Measurements from ENCODE around the gene C17orf58. TPM values are rescaled to one million over a fixed set of nuclear protein-coding genes. Genes with fewer than 3 reads are reported as not detected.
A peak's percentile ranks its signal among the peaks of the same experiment; 100 is the strongest.

Gene C17orf58
- total RNA-seq, 3 donors from 2014 or later: 6.6 to 18.7 (median 12.0) TPM

- no peak overlapping the region for H3K27ac ChIP-seq
- no peaks in the 10 kb centered on the region for H3K4me1 ChIP-seq
- H3K4me3 ChIP-seq: no peak overlapping the region
- no peaks in the 10 kb centered on the region for H3K9me3 ChIP-seq
- intact Hi-C loops (cut with DNase I; ENCODE audit: low total_unique reads): no loop called here
- H3K27me3 ChIP-seq: no peaks in the 10 kb centered on the region
- H3K36me3 ChIP-seq: peaks cover 5% of the 10 kb centered on the region
- TF ChIP-seq POLR2AphosphoS5 (IDR thresholded peaks at IDR 0.05): no peak
- TF ChIP-seq CTCF (IDR thresholded peaks at IDR 0.05): no peak
- no peak for DNase-seq (ENCODE audit: low spot score in 2 of 2)
These were observed 45.3 kb downstream of the C17orf58 start for GRCh38 chr17:67950945-67951344.

DNA sequence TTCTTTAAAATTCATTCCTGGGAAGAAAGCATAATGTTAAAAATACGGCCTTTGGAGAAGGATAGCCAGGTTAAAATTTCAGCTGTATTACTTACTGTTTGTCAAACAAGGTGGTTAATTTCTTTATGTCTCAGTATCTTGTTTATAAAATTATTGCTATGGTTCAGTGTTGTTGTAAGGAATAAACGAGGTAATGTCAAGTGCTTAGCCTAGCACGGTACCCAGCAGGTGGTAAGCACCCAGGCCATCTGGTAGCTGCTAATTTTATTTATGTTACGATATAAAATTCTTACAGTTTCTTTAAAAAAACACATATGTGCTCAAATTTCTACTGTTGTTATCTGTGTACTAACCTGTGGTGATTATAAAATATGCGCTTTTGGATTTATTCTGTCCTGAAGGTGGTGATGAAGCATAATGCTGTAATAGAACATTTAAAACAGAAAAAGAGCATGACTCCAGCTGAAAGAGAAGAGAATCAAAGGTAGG, 48.9 kb downstream of the C17orf58 start:
- peaks cover 18% of the 10 kb centered on the region for H3K36me3 ChIP-seq
- TF ChIP-seq POLR2AphosphoS5 (IDR thresholded peaks at IDR 0.05): no peak
- no peak for TF ChIP-seq CTCF (IDR thresholded peaks at IDR 0.05)
- no peak for TF ChIP-seq POLR2A (IDR thresholded peaks at IDR 0.05)

DNA sequence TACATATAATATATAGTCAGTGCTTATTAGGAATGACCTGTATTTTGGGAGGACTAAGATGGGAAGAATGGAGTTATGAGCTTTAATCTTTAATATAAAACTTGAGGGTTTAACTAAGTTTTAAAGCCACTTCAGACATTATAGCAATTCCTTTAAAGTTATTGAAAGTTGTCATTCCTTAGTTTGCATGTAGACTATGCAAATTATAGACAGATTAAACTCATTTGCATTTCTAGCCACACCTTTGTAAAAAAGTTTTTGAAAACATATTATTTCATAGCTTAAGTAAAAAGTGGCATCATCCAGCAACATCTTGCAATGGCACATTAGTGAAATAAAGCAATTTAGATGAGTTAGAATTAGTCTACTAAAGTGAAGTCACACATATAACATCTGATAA, 49.8 kb downstream of the C17orf58 start:
- intact Hi-C loops (cut with DNase I; ENCODE audit: low total_unique reads): no loop called here
- Histone ChIP-seq H3K4me1 (no peaks in the 10 kb centered on the region), H3K9me3 (no peaks in the 10 kb centered on the region), H3K36me3 (peaks cover 18% of the 10 kb centered on the region), H3K27me3 (no peaks in the 10 kb centered on the region), H3K4me3 (no peak overlapping the region), H3K27ac (no peak overlapping the region)
- no peak for DNase-seq (ENCODE audit: low spot score in 2 of 2)
- TF ChIP-seq CTCF (IDR thresholded peaks at IDR 0.05): no peak
- TF ChIP-seq POLR2AphosphoS5 (IDR thresholded peaks at IDR 0.05): no peak
- no peak for TF ChIP-seq POLR2A (IDR thresholded peaks at IDR 0.05)

More for the DNA sequence above, 48.9 kb downstream of the C17orf58 start:
- H3K4me1 ChIP-seq: no peaks in the 10 kb centered on the region
- no peak overlapping the region for H3K27ac ChIP-seq
- H3K4me3 ChIP-seq: no peak overlapping the region
- H3K9me3 ChIP-seq: no peaks in the 10 kb centered on the region
- no peaks in the 10 kb centered on the region for H3K27me3 ChIP-seq
- DNase-seq (ENCODE audit: low spot score in 2 of 2): no peak
- intact Hi-C loops (cut with DNase I; ENCODE audit: low total_unique reads): no loop called here

DNA sequence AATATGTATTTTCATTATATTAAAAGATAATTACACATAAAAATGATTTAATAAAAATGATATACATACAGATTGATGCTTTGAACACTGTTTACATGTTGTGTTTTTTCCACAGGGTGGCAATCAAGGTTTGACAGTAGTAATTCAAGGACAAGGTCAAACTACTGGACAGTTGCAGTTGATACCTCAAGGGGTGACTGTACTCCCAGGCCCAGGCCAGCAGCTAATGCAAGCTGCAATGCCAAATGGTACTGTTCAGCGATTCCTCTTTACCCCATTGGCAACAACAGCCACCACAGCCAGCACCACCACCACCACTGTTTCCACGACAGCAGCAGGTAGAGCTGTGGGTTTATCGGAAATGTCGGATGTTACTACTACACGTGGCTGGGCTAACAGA, 52.2 kb downstream of the C17orf58 start:
- Histone ChIP-seq H3K4me1 (no peaks in the 10 kb centered on the region), H3K36me3 (peaks cover 18% of the 10 kb centered on the region), H3K4me3 (no peak overlapping the region), H3K9me3 (no peaks in the 10 kb centered on the region), H3K27me3 (no peaks in the 10 kb centered on the region), H3K27ac (no peak overlapping the region)
- DNase-seq (ENCODE audit: low spot score in 2 of 2): no peak
- no peak for TF ChIP-seq POLR2AphosphoS5 (IDR thresholded peaks at IDR 0.05)
- no peak for TF ChIP-seq CTCF (IDR thresholded peaks at IDR 0.05)
- TF ChIP-seq POLR2A (IDR thresholded peaks at IDR 0.05): no peak
- intact Hi-C loops (cut with DNase I; ENCODE audit: low total_unique reads): no loop called here

DNA sequence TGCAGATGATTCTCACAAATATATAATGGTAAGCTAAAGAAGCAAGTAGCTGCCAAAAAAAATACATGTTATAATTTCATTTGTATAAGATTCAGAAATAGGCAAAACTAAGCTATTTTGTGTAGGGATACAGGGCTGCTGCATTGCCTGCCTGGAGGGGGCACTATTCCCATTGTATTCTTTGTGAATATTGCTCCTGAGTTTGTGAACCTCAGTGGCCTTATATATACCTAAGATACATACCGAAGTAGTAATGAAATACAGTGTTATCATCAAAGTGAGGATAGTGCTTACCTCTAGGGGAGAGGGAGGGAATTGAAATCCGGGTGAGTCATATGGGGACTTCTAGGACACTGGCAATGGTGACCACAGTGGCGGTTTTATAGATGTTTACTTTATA, 53.5 kb downstream of the C17orf58 start:
- no peaks in the 10 kb centered on the region for H3K4me1 ChIP-seq
- no peaks in the 10 kb centered on the region for H3K9me3 ChIP-seq
- intact Hi-C loops (cut with DNase I; ENCODE audit: low total_unique reads): no loop called here
- DNase-seq (ENCODE audit: low spot score in 2 of 2): no peak
- no peak for TF ChIP-seq POLR2A (IDR thresholded peaks at IDR 0.05)
- TF ChIP-seq CTCF (IDR thresholded peaks at IDR 0.05): peak in 1 of 3 donors; percentile 11
- peaks cover 18% of the 10 kb centered on the region for H3K36me3 ChIP-seq
- H3K27ac ChIP-seq: no peak overlapping the region
- no peak overlapping the region for H3K4me3 ChIP-seq
- H3K27me3 ChIP-seq: no peaks in the 10 kb centered on the region

Other genes with a start within 250 kb of the C17orf58 start
- gene BPTF, start 171.0 kb downstream of the C17orf58 start, total RNA-seq: 100 to 1,000 TPM in 2 of 3 donors, 10 to 100 TPM in 1; 97.6 to 142 (median 120) TPM
- gene KPNA2, start 39.3 kb upstream of the C17orf58 start, total RNA-seq: 10 to 100 TPM; 19.7 to 21.9 (median 20.5) TPM